GM21367 (cell line): Measurements from ENCODE around the gene CCNL1.

ENCODE experiments used
- ATAC-seq: cut with Tn5 transposase; IDR thresholded peaks from one replicate; pipeline ENCODE4 v1.9.1; 2021; ENCODE audit not compliant: unreplicated experiment

Gene CCNL1

GRCh38 chr3:157147099-157147803 lies 12.7 kb downstream of the CCNL1 start:
- no peak for ATAC-seq

GRCh38 chr3:157145606-157146322 lies 14.2 kb downstream of the CCNL1 start:
- no peak for ATAC-seq

GRCh38 chr3:157142315-157142714 lies 17.6 kb downstream of the CCNL1 start:
- ATAC-seq: no peak

GRCh38 chr3:157139938-157140534 lies 19.9 kb downstream of the CCNL1 start:
- no peak for ATAC-seq

GRCh38 chr3:157136647-157137387 lies 23.1 kb downstream of the CCNL1 start:
- no peak for ATAC-seq

- no peak for ATAC-seq
Observed at GRCh38 chr3:157135671-157136396, 24.1 kb downstream of the CCNL1 start.

- peak; percentile 43 for ATAC-seq
Observed at GRCh38 chr3:157134620-157135191, 25.2 kb downstream of the CCNL1 start.

GRCh38 chr3:157133434-157134320 lies 26.3 kb downstream of the CCNL1 start:
- ATAC-seq: no peak

GRCh38 chr3:157132936-157133335 lies 27.0 kb downstream of the CCNL1 start:
- ATAC-seq: no peak

GRCh38 chr3:157132341-157132740 lies 27.6 kb downstream of the CCNL1 start:
- no peak for ATAC-seq

GRCh38 chr3:157131861-157132260 lies 28.1 kb downstream of the CCNL1 start:
- ATAC-seq: no peak

- ATAC-seq: no peak
Observed at GRCh38 chr3:157130467-157131251, 29.3 kb downstream of the CCNL1 start.

GRCh38 chr3:157129803-157130466 lies 30.0 kb downstream of the CCNL1 start:
- no peak for ATAC-seq

GRCh38 chr3:157128771-157129681 lies 30.9 kb downstream of the CCNL1 start:
- ATAC-seq: no peak

GRCh38 chr3:157127831-157128767 lies 31.8 kb downstream of the CCNL1 start:
- ATAC-seq: no peak

GRCh38 chr3:157127268-157127667 lies 32.7 kb downstream of the CCNL1 start:
- no peak for ATAC-seq
